IPS-18a (cell line): Measurements from ENCODE around the gene POTEB2.
"Not testable (repeated sequence)": the region's sequence is repeated elsewhere in the genome, so short reads cannot be mapped to it uniquely, and the experiment has no call there.

Experiments used
- H3K27ac ChIP-seq: one replicate; pipeline ENCODE4 v1.5.1; 2013; ENCODE audit warnings: low read length
- H3K27me3 ChIP-seq: one replicate; pipeline ENCODE4 v1.6.1; 2013; ENCODE audit warnings: mild to moderate bottlenecking, low read length; ENCODE audit not compliant: control insufficient read depth, insufficient read depth
- H3K36me3 ChIP-seq: one replicate; pipeline ENCODE4 v1.6.1; 2013; ENCODE audit warnings: low read depth, low read length; ENCODE audit not compliant: control insufficient read depth
- H3K4me1 ChIP-seq: one replicate; pipeline ENCODE4 v1.6.1; 2013; ENCODE audit warnings: low read depth, low read length; ENCODE audit not compliant: control insufficient read depth
- H3K4me3 ChIP-seq: one replicate; pipeline ENCODE4 v1.5.1; 2013; ENCODE audit warnings: low read length
- H3K9ac ChIP-seq: one replicate; pipeline ENCODE4 v1.6.1; 2013; ENCODE audit warnings: mild to moderate bottlenecking, low read length, moderate library complexity
- H3K9me3 ChIP-seq: one replicate; pipeline ENCODE4 v1.6.1; 2013; ENCODE audit warnings: low read depth, low read length; ENCODE audit not compliant: control insufficient read depth

POTEB2 gene

GRCh38 chr15:20866214-20866613 is at the start of gene POTEB2:
Gene POTEB2 (minus strand): TSS chr15:20866314. CDS start chr15:20866281, 33 bp downstream.
- H3K4me1 ChIP-seq, H3K9me3 ChIP-seq, H3K9ac ChIP-seq, H3K4me3 ChIP-seq, H3K27me3 ChIP-seq, H3K27ac ChIP-seq, H3K36me3 ChIP-seq: not testable (repeated sequence)

- H3K36me3 ChIP-seq, H3K27me3 ChIP-seq, H3K4me3 ChIP-seq: not testable (repeated sequence)
These were observed 13.8 kb upstream of the POTEB2 start for GRCh38 chr15:20879916-20880315.

DNA sequence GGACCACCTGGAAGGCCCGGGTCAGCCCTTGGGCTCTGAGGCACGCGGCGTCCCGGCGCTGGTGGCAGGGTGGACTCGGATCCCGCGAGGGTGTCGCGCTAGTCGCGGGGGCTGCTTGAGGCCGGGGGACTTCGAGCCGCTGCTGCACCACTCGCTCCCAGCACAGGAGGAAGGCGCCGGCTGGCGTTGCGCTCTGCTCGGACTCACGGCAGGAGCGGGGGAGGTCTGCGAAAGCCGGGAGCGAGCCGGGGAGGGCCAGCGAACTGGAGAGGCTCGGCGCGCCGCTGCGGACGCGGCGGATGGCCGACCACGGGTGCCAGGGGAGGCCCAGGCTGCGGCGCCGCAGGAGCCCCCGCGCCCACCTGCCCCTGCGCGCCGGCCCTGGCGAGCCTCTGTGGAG is 12.3 kb upstream of the POTEB2 start:
- H3K4me1 ChIP-seq, H3K27ac ChIP-seq, H3K9ac ChIP-seq, H3K36me3 ChIP-seq, H3K4me3 ChIP-seq, H3K9me3 ChIP-seq, H3K27me3 ChIP-seq: not testable (repeated sequence)

More at GRCh38 chr15:20879916-20880315, 13.8 kb upstream of the POTEB2 start:
- H3K9me3 ChIP-seq, H3K27ac ChIP-seq, H3K4me1 ChIP-seq, H3K9ac ChIP-seq: not testable (repeated sequence)

DNA sequence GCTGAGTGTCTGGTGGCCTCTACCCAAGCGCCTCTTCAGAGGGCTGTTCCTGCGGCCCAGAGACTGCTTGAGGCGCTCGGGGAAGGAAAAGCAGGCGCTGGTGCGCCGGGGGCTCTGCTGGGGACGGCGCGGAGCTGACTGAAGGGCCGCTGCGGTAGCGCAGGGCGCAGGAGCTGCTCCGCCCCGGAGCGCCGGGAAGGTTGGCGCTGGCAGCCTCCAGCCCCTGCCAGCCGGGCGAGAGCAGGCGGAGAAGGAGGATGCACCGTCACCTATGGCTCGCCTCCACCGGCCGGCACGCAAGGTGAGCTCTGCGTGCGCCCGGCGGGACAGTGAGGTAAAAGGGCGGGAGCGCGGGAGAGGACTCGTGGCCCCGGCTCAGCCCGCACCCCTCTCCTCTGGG is 11.7 kb upstream of the POTEB2 start:
- not testable (repeated sequence) for H3K27ac ChIP-seq, H3K4me3 ChIP-seq, H3K27me3 ChIP-seq, H3K36me3 ChIP-seq, H3K4me1 ChIP-seq, H3K9ac ChIP-seq, H3K9me3 ChIP-seq
